NOMO-1 treated with dmso at 0.1 percent for 144 hours (cell line): ENCODE measurements around the gene ZNF652.
"Not testable (repeated sequence)": the region's sequence is repeated elsewhere in the genome, so short reads cannot be mapped to it uniquely, and the experiment has no call there.

ENCODE experiments used
- DNase-seq: peaks from one replicate; lab custom pipeline; 2025; ENCODE audit not compliant: unreplicated experiment; lab: John Stamatoyannopoulos, UW

Gene ZNF652

DNA sequence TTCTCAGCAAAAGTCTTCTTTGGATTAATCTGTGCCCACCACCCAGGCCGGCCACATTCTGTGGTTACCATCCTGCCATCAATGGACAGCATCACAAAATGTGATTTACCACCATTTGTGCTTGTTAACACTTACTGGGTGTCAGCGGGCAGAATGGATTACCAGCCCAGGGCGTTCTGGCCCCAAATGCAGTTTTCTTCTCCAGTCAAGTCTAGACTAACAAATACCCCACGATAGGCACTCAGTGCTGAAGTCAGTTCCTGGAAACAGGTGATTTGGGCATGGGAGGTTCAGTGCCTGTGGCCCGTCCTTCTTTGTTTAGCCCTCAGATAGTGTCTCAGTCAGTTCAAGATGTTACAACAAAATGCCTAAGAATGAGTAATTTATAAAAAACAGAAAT is 92.7 kb downstream of the ZNF652 start:
- no peak for DNase-seq

- DNase-seq = no peak
Observed at GRCh38 chr17:49267912-49268311, 94.1 kb downstream of the ZNF652 start.

DNA sequence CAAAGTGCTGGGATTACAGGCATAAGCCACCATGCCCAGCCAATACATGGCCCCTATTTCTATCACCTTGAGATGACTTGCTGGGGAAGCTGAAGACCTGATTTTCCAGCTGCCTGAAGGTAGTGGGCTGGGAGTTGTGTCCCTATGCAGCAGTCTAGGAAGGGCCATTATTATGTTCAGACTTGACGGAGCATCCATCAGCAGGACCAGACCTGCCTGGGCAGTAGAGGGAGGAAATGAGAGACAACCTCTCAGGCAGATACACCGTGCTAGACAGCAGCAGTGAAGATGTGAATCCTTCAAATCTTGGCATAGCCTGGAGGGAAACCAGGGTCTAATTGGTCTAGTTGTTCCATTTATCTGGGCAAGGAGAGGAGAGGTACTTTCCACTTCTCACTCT is 95.8 kb downstream of the ZNF652 start:
- no peak for DNase-seq

DNA sequence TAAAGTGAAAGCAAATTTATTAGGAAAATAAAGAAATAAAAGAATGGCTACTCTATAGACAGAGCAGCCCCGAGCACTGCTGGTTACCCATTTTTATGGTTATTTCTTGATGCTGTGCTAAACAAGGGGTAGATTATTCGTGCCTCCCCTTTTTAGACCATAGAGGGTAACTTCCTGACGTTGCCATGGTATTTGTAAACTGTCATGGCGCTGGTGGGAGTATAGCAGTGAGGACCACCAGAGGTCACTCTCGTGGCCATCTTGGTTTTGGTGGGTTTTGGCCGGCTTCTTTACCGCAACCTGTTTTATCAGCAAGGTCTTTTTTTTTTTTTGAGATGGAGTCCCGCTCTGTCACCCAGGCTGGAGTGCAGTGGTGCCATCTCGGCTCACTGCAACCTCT is 100.5 kb downstream of the ZNF652 start:
- not testable (repeated sequence) for DNase-seq

DNA sequence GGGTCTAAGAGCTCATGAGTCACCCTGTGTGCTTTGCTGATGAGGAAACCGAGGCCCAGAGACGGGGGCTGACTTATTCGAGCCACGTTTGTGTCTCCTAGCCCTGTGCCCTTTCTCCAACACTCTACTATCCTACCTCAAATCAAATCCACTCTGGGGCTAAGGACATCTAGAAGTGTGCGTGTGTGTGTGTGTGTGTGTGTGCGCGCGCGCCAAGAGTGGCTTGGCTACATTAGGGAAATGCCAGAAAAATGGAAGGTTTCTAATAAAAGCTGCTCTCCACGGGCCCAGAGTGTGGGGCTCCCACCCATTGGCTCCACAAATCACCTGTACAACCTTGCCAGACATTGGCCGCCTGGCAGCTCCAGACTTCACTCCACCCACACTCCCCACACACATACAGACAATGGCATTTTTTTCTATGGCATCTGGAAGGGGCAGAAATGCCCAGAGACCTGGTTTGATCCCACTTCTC is 101.2 kb downstream of the ZNF652 start:
- DNase-seq = peak; percentile 78

- DNase-seq = peak; percentile 50
Observed at GRCh38 chr17:49260011-49260816, 101.8 kb downstream of the ZNF652 start.

DNA sequence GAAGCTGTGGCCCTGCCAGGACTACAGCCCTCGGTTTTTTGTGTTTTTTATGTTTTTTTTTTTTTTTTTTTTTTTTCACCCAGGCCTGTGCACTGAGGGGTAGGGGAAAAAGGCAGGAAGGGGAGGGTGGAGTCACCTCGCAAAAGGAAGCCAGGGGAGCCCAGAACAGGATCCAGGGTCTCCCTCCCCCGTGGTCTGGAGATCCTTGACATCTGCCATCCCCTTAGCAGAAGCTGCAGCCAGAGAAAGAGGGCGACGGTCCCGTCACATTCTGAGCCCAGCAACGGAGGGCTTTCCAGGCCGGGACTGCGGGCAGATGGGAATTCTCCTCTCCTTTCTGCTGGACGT is 102.4 kb downstream of the ZNF652 start:
- no peak for DNase-seq

- DNase-seq = no peak
Observed at GRCh38 chr17:49258394-49258793, 103.7 kb downstream of the ZNF652 start.

DNA sequence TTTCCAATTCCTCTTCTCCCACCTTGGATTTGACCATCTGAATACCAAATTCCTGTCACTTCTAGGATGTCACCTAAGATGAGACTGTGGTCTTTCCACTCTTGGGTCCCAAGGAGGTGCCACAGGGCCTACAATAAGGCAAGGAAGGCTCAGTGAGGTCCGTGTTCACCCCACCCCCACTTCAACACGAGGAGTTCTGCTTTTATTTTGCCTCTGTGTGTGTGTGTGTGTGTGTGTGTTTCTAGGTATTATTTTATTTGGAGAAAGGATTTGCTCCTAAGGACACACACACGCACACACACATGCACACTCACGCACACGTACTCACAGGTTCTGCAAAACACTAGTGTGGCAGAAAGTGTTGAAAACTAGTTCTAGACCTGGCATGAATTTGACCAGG is 106.9 kb downstream of the ZNF652 start:
- DNase-seq = no peak

DNA sequence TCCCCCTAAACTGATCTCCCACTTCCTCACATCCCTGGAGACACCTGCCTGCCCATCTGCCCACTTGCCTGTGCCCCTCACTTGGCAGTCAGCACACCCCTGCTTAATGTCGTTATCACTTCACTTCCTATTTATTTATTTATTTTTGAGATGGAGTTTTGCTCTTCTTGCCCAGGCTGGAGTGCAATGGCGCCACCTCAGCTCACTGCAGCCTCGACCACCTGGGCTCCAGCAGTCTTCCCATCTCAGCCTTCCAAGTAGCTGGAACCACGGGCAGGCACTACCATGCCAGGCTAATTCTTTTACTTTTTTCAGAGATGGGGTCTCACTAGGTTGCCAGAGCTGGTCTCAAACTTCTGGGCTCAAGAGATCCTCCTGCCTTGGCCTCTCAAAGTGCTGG is 108.0 kb downstream of the ZNF652 start:
- DNase-seq = no peak

GRCh38 chr17:49252148-49252695 is 109.8 kb downstream of the ZNF652 start:
- peak; percentile 77 for DNase-seq

- DNase-seq = no peak
Observed at GRCh38 chr17:49249890-49250522, 112.0 kb downstream of the ZNF652 start.

- DNase-seq = no peak
Observed at GRCh38 chr17:49249292-49249794, 112.7 kb downstream of the ZNF652 start.

- DNase-seq = no peak
Observed at GRCh38 chr17:49247944-49248343, 114.1 kb downstream of the ZNF652 start.

GRCh38 chr17:49244839-49245238 is 117.2 kb downstream of the ZNF652 start:
- no peak for DNase-seq
